Gastroesophageal sphincter (tissue), 3 donors: ENCODE measurements around the gene CYSTM1.

Source experiments
- POLR2A ChIP-seq, 2 donors: fragments of 450-650 bp; IDR thresholded peaks; one replicate each; pipeline ENCODE4 v1.6.1; 2017; ENCODE audit warnings: antibody characterized with exemption in 2 of 2, mild to moderate bottlenecking in 2 of 2, moderate library complexity in 1 of 2
- TF ChIP-seq, protein P1 (sequence below), 4 experiments: fragments of 200-600 bp in 2 of 4; fragments of 450-650 bp in 2 of 4; sonication (generic) in 1 of 4; IDR thresholded peaks; one replicate each; pipeline ENCODE4 v1.5.1; 2017 to 2019; ENCODE audit warnings: antibody characterized with exemption in 4 of 4, mild to moderate bottlenecking in 2 of 4, moderate library complexity in 2 of 4

DNA sequence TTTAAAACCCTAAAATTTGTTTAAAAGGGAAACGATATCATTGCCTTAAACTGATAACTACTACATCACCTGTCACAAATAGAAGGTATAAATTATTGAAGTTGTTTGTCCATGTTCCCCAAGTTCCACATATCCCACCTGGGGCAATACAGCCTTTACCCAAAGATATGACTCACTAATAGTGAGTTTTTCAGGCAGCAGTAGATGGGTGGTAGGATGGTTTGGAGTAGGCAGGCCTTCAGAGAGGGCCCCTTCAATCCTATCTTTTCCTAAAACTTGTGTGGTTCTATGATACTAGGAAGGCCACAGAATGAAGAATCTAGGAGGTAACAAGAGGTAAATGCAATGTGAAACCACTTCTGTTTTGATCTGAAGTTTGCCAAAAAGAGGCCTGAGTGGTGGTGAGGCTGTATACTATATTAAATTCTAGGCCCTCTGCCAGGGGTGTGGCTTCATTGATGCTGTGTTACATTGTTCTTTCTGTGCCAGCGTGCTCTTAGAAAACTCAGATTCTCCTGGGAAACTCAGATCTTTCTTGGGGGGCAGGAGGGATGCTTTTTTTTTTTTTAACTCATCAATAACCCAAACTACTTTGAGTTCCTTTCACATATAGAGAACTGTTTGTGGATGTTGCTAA is 7.2 kb downstream of the CYSTM1 start:
- TF ChIP-seq, protein P1, sequence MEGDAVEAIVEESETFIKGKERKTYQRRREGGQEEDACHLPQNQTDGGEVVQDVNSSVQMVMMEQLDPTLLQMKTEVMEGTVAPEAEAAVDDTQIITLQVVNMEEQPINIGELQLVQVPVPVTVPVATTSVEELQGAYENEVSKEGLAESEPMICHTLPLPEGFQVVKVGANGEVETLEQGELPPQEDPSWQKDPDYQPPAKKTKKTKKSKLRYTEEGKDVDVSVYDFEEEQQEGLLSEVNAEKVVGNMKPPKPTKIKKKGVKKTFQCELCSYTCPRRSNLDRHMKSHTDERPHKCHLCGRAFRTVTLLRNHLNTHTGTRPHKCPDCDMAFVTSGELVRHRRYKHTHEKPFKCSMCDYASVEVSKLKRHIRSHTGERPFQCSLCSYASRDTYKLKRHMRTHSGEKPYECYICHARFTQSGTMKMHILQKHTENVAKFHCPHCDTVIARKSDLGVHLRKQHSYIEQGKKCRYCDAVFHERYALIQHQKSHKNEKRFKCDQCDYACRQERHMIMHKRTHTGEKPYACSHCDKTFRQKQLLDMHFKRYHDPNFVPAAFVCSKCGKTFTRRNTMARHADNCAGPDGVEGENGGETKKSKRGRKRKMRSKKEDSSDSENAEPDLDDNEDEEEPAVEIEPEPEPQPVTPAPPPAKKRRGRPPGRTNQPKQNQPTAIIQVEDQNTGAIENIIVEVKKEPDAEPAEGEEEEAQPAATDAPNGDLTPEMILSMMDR (IDR thresholded peaks at IDR 0.05), result no peak
- no peak for TF ChIP-seq POLR2A (IDR thresholded peaks at IDR 0.05)
